Endodermal cell (in vitro differentiated cells): ENCODE data around the gene DCAKD. TPM values are rescaled to one million over a fixed set of nuclear protein-coding genes. Genes with fewer than 3 reads are reported as not detected.

ENCODE experiments used
- DNase-seq: peaks from one replicate; pipeline ENCODE4 v3.0.0-alpha.2; 2017
- H3K27ac ChIP-seq: 2 replicates; pipeline ENCODE4 v1.5.1; 2013; ENCODE audit warnings: mild to moderate bottlenecking, low read depth, low read length, moderate library complexity
- H3K27me3 ChIP-seq: 2 replicates; pipeline ENCODE4 v1.6.1; 2013; ENCODE audit warnings: mild to moderate bottlenecking, low read length, moderate library complexity; ENCODE audit not compliant: insufficient read depth, control insufficient read depth, poor library complexity, severe bottlenecking
- H3K36me3 ChIP-seq: 2 replicates; pipeline ENCODE4 v1.7.0; 2013; ENCODE audit warnings: mild to moderate bottlenecking, low read length, moderate library complexity; ENCODE audit not compliant: control insufficient read depth, insufficient read depth
- H3K4me1 ChIP-seq: one replicate; pipeline ENCODE4 v1.7.0; 2013; ENCODE audit warnings: low read length; ENCODE audit not compliant: control insufficient read depth, insufficient read depth
- H3K4me3 ChIP-seq: 2 replicates; pipeline ENCODE4 v1.5.1; 2013; ENCODE audit warnings: mild to moderate bottlenecking, low read length, moderate library complexity
- H3K9ac ChIP-seq: 2 replicates; pipeline ENCODE4 v1.6.1; 2013; ENCODE audit warnings: mild to moderate bottlenecking, low read length, moderate library complexity; ENCODE audit not compliant: poor library complexity, severe bottlenecking; ENCODE audit errors: extremely low read depth
- H3K9me3 ChIP-seq: 2 replicates; pipeline ENCODE4 v1.6.1; 2013; ENCODE audit warnings: mild to moderate bottlenecking, low read length, moderate library complexity; ENCODE audit not compliant: control insufficient read depth
- H3K27ac Mint-ChIP-seq: 2 replicates; pipeline ENCODE4 v1.8.0; 2020; ENCODE audit warnings: mixed read lengths
- H3K27me3 Mint-ChIP-seq: 2 replicates; pipeline ENCODE4 v1.8.0; 2021; ENCODE audit warnings: mild to moderate bottlenecking, mixed read lengths; ENCODE audit not compliant: insufficient read depth
- H3K36me3 Mint-ChIP-seq: 2 replicates; pipeline ENCODE4 v1.8.0; 2020; ENCODE audit warnings: low read depth, mixed read lengths
- H3K4me1 Mint-ChIP-seq: 2 replicates; pipeline ENCODE4 v1.8.0; 2020; ENCODE audit warnings: mixed read lengths
- H3K4me3 Mint-ChIP-seq: 2 replicates; pipeline ENCODE4 v1.8.0; 2020; ENCODE audit warnings: mild to moderate bottlenecking, moderate library complexity, mixed read lengths
- H3K9me3 Mint-ChIP-seq: 2 replicates; pipeline ENCODE4 v1.8.0; 2020; ENCODE audit warnings: mild to moderate bottlenecking, mixed read lengths
- CTCF ChIP-seq: fragments of 200-600 bp; sonication (generic); conservative IDR thresholded peaks from 2 replicates; pipeline ENCODE4 v1.5.0; 2021; ENCODE audit warnings: antibody characterized with exemption, mild to moderate bottlenecking
- WGBS, 2 experiments: methylation state at CpG; one replicate each; pipeline versions ENCODE4 v1.1.5 to v1.1.7; 2013; ENCODE audit warnings: missing lambda C conversion rate in 2 of 2, mixed read lengths in 1 of 2; ENCODE audit not compliant: insufficient coverage in 1 of 2, insufficient read length in 1 of 2; 5-methylcytosine and 5-hydroxymethylcytosine counted together
- total RNA-seq, 2 donors: library from RNA; stranded (reverse); fragmentation: NEBNext Ultra II Directional in 1 of 2; extraction: Animal tissue kit (Norgen Biotek cat#: 25700) in 1 of 2; gene quantifications; 2 replicates in 1 of 2; 3 replicates in 1 of 2; pipeline ENCODE4 v1.2.1, GENCODE V29; 2021

The DCAKD gene
- total RNA-seq, 2 donors from 2014 or later = 54.5 to 69.4 TPM

- peak; percentile 89 for DNase-seq
- H3K9ac ChIP-seq = no peak overlapping the region
- Mint-ChIP-seq H3K9me3 (no peaks in the 10 kb centered on the region), H3K4me3 (no peak overlapping the region), H3K36me3 (no peaks in the 10 kb centered on the region), H3K27me3 (peaks cover 36% of the 10 kb centered on the region), H3K4me1 (peaks cover 27% of the 10 kb centered on the region), H3K27ac (no peak overlapping the region)
- no peaks in the 10 kb centered on the region for H3K9me3 ChIP-seq
- peaks cover 7% of the 10 kb centered on the region for H3K4me1 ChIP-seq
- H3K36me3 ChIP-seq = no peaks in the 10 kb centered on the region
- H3K27ac ChIP-seq = no peak overlapping the region
- H3K4me3 ChIP-seq = no peak overlapping the region
- TF ChIP-seq CTCF = peak; percentile 74
- 76 to 83% methylated on average over 4 to 5 of the region's 5 CpGs for WGBS, 2 experiments
- peaks cover 33% of the 10 kb centered on the region for H3K27me3 ChIP-seq
These were observed 34.6 kb downstream of the DCAKD start for GRCh38 chr17:45016823-45017222.

GRCh38 chr17:45016237-45016636 lies 35.2 kb downstream of the DCAKD start:
- Histone ChIP-seq H3K36me3 (no peaks in the 10 kb centered on the region), H3K9me3 (no peaks in the 10 kb centered on the region), H3K4me1 (peaks cover 2% of the 10 kb centered on the region), H3K27ac (no peak overlapping the region), H3K4me3 (no peak overlapping the region), H3K9ac (no peak overlapping the region), H3K27me3 (peaks cover 28% of the 10 kb centered on the region)
- Mint-ChIP-seq H3K36me3 (no peaks in the 10 kb centered on the region), H3K4me3 (no peak overlapping the region), H3K27me3 (peaks cover 32% of the 10 kb centered on the region), H3K27ac (no peak overlapping the region), H3K9me3 (no peaks in the 10 kb centered on the region), H3K4me1 (peaks cover 23% of the 10 kb centered on the region)
- no peak for DNase-seq
- TF ChIP-seq CTCF = no peak
- 90 to 91% methylated on average over 6 to 7 of the region's 7 CpGs for WGBS, 2 experiments

GRCh38 chr17:45013021-45013997 lies 38.1 kb downstream of the DCAKD start:
- Mint-ChIP-seq H3K9me3 (no peaks in the 10 kb centered on the region), H3K36me3 (no peaks in the 10 kb centered on the region), H3K4me1 (peaks cover 7% of the 10 kb centered on the region), H3K27ac (no peak overlapping the region), H3K27me3 (peaks cover 8% of the 10 kb centered on the region), H3K4me3 (no peak overlapping the region)
- no peaks in the 10 kb centered on the region for H3K4me1 ChIP-seq
- H3K27ac ChIP-seq = peak overlapping the region; percentile 6
- H3K4me3 ChIP-seq = no peak overlapping the region
- H3K36me3 ChIP-seq = no peaks in the 10 kb centered on the region
- WGBS, 2 experiments = 84% methylated on average over 9 to 17 of the region's 17 CpGs
- H3K27me3 ChIP-seq = peaks cover 4% of the 10 kb centered on the region
- no peak for TF ChIP-seq CTCF
- H3K9me3 ChIP-seq = no peaks in the 10 kb centered on the region
- H3K9ac ChIP-seq = no peak overlapping the region
- DNase-seq = peak; percentile 78
